Endothelial cell of umbilical vein (primary cell): ENCODE data around the gene TRABD.

Experiments
- CTCF ChIP-seq, 2 donors: IDR thresholded peaks; 1 replicate in 1 of 2; 2 replicates in 1 of 2; pipeline ENCODE4 v1.5.1; 2011; ENCODE audit warnings: low read length in 2 of 2, mild to moderate bottlenecking in 2 of 2, moderate library complexity in 2 of 2, control low read depth in 1 of 2, inconsistent platforms in 1 of 2, low read depth in 1 of 2; ENCODE audit not compliant: insufficient read depth in 1 of 2; ENCODE audit errors: extremely low read depth in 1 of 2
- MYC ChIP-seq: IDR thresholded peaks from one replicate; pipeline ENCODE4 v1.6.1; 2011; ENCODE audit warnings: mild to moderate bottlenecking, low read depth, low read length
- POLR2A ChIP-seq: IDR thresholded peaks from 2 replicates; pipeline ENCODE4 v1.6.1; 2012; ENCODE audit warnings: low read depth, mild to moderate bottlenecking, control low read depth, low read length

- TF ChIP-seq CTCF (IDR thresholded peaks at IDR 0.05; ENCODE audit: extremely low read depth in 1 of 2, insufficient read depth in 1 of 2, low read depth in 1 of 2, low read length in 2 of 2), result no peak
- no peak for TF ChIP-seq POLR2A
- no peak for TF ChIP-seq MYC
These were observed 10.5 kb downstream of the TRABD start for GRCh38 chr22:50196256-50196655.
